Astrocyte of the hippocampus (primary cell): ENCODE data around the gene LAMA4.

Source experiments
- DNase-seq: peaks from one replicate; pipeline ENCODE4 v3.0.0; 2011; ENCODE audit warnings: low read depth, low spot score

The LAMA4 gene

GRCh38 chr6:112253841-112254816 lies at the start of gene LAMA4:
LAMA4 (minus strand) TSS chr6:112254567; CDS start chr6:112254150, 417 bp downstream.
- DNase-seq: peak; percentile 80

- DNase-seq: no peak
These were observed 47.9 kb upstream of the LAMA4 start for GRCh38 chr6:112302142-112302705.

GRCh38 chr6:112300896-112301295 lies 46.5 kb upstream of the LAMA4 start:
- DNase-seq: no peak

GRCh38 chr6:112298816-112299281 lies 44.5 kb upstream of the LAMA4 start:
- DNase-seq: peak; percentile 78

- DNase-seq: peak; percentile 74
These were observed 43.8 kb upstream of the LAMA4 start for GRCh38 chr6:112298021-112298745.

- DNase-seq: peak; percentile 3
These were observed 42.3 kb upstream of the LAMA4 start for GRCh38 chr6:112296694-112297093.

- DNase-seq: peak; percentile 47
These were observed 41.8 kb upstream of the LAMA4 start for GRCh38 chr6:112296122-112296521.

- DNase-seq: no peak
These were observed 36.9 kb upstream of the LAMA4 start for GRCh38 chr6:112291161-112291762.

GRCh38 chr6:112289038-112289566 lies 34.7 kb upstream of the LAMA4 start:
- peak; percentile 83 for DNase-seq

GRCh38 chr6:112288475-112288874 lies 34.1 kb upstream of the LAMA4 start:
- DNase-seq: no peak

GRCh38 chr6:112287577-112288225 lies 33.3 kb upstream of the LAMA4 start:
- DNase-seq: no peak

GRCh38 chr6:112286500-112287144 lies 32.3 kb upstream of the LAMA4 start:
- DNase-seq: no peak

- no peak for DNase-seq
These were observed 31.6 kb upstream of the LAMA4 start for GRCh38 chr6:112286010-112286409.

GRCh38 chr6:112284603-112285002 lies 30.2 kb upstream of the LAMA4 start:
- no peak for DNase-seq

GRCh38 chr6:112283621-112284020 lies 29.3 kb upstream of the LAMA4 start:
- no peak for DNase-seq

- DNase-seq: peak; percentile 81
These were observed 27.7 kb upstream of the LAMA4 start for GRCh38 chr6:112281821-112282615.

- no peak for DNase-seq
These were observed 24.9 kb upstream of the LAMA4 start for GRCh38 chr6:112279031-112279935.

GRCh38 chr6:112275365-112275764 lies 21.0 kb upstream of the LAMA4 start:
- no peak for DNase-seq
